ENCODE measurements around the gene ORC5.

The ORC5 gene

DNA sequence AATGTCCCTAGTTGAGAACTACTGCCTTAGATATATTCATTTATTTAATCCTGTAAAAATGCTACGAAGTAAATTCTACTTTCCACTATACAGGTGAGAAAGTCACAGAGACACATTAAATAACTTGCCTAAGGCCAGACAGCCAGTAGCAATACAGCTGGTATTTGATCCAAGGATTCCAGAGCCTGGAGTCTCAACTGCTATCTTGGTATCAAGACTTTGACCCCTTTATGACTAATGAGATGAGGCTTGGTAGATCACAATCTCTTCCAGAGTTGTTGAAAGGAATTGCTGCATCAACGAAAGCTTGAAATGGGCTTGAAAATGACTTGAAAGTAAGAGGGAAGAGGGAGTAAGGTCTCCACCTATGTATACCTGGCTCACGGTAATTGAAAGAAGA is 83.3 kb downstream of the ORC5 start:
- no peak for DNase-seq

DNA sequence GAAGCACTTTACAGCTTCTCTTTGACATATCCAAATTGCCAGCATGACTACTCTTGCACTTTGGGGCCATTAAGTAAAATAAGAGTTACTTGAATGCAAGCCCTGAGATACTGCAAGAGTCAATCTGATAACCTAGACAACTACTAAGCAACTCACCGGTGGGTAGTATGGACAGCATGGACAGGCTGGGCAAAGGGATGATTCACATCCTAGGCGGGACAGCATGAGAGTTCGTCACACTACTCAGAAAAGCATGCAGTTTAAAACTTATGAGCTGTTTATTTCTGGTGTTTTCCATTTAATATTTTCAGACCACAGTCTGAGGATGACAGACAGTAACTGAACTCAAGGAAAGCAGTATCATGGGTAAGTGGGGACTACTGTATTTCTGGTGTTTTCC is 84.0 kb downstream of the ORC5 start:
- DNase-seq: no peak

DNA sequence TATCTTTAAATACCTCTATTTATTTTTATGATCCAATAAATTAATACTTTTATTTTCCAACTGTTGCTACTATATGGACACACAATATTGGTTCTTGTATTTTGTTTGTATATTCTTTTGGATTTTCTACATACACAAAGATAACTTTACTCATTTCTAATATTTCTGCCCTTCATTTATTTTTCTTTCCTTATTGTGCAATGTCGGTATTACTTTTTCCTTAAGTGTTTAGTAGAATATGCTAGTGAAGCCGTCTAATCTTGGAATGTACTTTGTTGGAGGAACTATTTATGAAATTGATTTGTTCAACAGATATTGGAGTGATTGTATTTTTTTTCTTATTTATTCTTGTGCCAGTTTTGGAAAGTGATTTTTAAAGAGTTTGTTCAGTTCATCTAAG is 94.0 kb downstream of the ORC5 start:
- no peak for DNase-seq

DNA sequence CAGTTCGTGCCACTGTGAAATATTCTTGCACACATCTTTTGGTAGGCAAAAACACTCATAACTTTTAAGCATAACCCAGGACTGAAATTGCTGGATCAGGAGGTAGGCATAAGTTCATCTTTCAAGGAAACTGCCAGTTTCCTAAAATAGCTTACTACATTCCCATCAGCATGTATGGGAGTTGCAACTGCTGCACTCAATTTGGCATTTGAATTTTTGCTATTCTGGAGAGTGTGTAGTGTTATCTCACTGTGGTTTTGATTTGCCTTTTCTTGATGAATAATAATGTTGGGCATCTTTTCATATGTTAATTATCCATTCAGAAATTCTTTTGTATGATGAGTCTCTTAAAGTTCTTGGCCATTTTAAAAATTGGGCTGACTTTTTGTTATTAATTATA is 95.2 kb downstream of the ORC5 start:
- no peak for DNase-seq

DNA sequence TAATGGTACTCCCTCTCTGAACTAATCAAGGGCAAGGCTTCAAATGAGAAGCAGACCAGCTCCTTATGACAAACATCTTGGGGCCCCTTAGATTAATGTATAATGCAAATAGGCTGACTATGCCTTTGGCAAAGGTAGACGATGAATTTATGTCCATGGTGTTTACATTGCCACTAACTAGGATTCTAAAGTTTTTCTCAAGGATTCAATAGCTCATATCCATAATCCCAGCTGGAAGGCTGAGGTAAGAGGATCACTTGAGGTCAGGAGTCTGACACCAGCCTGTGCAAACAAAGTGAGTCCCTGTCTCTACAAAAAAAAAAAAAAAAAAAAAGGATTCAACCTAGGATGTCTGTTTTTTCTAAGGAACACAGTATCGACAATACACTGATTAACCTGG is 96.5 kb downstream of the ORC5 start:
- DNase-seq: no peak

DNA sequence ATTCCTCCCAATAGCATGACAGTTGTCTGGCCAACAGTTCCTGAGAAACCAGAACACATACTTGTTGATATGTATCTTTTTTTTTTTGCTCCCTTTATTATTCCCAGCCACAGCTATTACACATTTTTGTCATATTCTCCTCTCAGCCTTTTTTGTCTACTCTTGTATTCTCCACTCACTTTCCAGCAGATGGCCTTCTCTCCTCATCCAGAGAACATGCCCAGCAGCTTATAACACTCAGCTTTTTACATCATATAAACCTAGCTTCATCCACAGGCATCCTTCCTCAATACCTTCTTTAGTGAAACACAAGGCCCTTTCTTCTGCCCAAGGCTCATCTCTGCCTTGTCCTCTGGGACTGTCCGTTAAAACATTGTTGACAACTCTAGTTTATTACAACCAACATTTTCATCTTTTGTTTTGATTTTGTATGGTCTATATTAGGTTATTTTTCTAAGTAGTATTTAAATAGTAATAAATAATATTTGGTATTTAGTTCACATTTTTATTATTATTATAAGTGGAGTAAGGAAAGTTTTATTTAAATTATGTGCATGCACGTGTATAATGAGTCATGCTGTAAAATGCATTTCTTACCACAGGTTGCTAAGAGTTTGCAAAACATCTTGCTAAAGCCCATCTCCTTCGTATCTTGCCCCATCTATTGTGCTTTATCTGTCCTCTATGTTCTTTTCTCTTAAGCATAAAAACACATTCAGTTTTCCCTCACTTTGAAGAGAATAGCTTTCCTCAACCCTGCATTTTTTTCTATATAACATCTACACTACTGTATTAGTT is 101.5 kb downstream of the ORC5 start:
- no peak for DNase-seq

DNA sequence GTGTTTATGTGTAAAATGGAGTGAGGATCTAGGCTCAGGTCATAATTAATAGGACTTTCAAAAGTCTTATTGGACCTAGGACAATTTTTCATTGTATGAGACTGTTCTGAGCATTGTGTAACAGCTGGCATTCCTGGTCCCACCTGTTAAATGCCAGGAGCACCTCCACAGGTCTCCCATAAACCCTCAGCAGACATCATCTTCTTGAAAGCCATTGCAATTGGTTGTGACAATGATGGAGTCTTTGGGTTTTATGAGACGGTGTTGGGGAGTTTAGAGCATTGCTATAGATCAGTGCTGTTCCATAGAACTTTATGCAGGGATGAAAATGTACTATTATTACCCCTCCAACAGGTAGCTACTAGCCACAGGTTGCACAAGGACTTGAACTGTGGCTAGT is 108.9 kb downstream of the ORC5 start:
- no peak for DNase-seq

DNA sequence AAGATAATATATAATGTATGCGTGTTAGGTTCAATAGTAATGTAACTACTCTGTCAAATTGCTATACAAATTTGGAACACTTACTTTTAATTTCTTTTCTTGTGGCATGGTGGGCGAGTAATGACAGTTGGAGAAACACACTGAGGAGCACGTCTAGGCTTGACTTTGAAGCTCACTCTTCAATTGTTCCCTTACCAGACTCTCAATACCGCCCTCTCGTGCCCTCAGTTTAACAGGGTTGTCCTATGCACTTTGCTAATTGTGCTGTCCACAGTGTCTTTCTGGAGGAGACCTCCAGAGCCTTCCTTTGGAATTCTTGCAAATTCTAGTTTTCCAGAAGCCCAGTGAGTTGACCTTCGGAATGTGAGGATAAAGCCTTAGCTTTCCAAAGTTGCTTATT is 111.1 kb downstream of the ORC5 start:
- DNase-seq: no peak

DNA sequence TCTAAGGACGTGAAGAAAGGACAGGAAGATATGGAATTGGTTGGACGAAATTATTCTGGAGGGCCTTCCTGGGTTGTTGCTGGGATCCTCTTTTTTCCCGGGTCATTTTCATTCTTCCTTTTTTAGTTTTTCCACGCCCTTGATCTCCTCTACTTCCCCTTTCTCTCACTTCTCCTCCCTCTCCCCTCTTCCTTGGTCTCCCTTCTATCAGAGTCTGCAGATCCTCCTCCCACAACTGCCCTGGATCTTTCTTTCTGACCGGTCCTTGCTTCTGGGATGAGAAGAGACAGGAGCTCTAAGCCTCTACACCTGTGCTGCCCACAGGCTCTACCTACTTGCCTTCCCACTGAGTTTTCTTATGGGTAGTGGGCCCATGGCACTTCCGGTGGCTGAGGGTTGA is 114.7 kb downstream of the ORC5 start:
- DNase-seq: no peak

DNA sequence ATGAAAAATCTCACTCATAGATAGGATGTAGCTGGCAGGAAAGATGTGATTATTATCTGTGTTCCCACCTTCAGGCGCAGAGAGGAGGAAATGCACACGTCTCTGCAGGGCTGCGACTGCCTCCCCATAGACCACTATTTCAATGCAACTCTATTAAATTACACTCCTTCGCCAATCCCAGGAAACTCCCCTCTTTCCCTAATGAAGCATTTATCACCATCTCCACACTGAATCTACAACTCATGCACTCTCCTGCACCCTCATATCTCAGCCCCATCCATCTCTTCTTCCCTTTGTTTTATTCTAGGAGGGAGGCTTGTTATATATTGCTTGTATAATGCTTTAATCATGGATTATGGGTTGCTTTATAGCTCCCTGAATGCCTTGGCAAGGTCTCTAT is 116.6 kb downstream of the ORC5 start:
- no peak for DNase-seq

DNA sequence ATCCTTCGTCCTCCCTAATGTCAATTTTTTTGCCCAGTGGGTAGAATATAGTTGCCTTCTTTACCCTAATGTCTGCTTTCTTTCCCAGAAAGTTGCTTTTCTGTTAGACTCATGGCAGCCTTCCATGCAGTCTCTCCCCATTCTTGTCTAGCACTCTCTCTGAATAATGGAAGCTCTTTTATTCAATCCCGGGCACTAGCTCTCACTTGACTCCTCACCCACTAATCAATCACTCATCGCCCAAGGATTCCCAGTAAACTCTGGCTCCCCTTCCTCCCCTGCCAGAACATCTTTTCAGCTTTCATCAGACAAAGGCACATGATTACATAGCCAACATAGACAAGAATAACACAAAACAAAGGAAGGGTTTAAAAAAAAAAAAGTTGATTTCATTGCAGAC is 118.2 kb downstream of the ORC5 start:
- no peak for DNase-seq

DNA sequence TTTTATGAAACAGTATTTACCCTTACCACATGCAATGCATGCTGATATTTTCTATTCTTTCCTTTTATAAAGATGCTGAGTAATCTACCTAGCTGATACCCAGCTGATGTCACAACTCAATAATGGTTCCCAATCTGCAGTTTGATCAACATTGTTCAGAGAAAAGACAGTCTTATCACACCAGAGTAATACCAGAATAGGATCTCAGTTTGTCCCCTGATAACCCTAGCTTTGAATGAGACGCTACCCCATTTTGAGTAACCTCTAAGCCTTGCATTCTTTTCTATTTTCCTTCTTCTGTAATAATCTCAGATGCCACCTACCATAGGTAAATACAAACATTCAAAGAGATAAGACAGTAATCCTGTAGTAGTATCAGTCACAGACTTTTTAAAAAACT is 118.8 kb downstream of the ORC5 start:
- no peak for DNase-seq
